ENCODE measurements around the gene SAMD8. TPM values are rescaled to one million over a fixed set of nuclear protein-coding genes. Genes with fewer than 3 reads are reported as not detected.

SAMD8 gene
- total RNA-seq, 1 experiment from 2014 or later, result 23.6 TPM

DNA sequence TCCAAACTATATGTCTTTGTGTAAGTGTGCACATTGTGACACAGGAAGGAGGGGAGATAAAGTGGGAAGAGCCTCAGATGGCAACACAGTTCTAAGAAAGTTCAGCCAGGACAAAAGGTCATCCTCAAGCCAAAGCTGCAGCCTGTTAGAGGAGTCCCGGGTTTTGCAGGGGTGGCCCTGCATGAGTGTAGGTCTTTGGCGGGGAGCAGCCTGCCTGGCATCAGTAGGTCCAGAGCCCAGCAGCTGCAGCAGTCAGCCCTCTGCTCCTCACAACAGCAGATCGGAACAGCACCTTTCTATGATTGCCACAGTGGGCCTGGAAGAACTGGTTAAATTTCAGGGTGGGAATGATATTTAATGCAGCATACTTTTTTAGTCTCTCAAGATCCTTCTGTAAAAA lies 85.6 kb downstream of the SAMD8 start:
- Histone ChIP-seq H3K36me3 (ENCODE audit: control insufficient read depth in 1 of 2, insufficient read depth in 2 of 2, low read length in 2 of 2) (no peaks in the 10 kb centered on the region), H3K4me3 (replicated peaks in 1 of 2; ENCODE audit: low read depth in 1 of 2, low read length in 2 of 2) (no peak overlapping the region), H3K27me3 (ENCODE audit: insufficient read depth, low read length) (no peaks in the 10 kb centered on the region), H4K20me1 (ENCODE audit: insufficient read depth) (no peaks in the 10 kb centered on the region), H3K9me2 (ENCODE audit: insufficient read depth) (no peaks in the 10 kb centered on the region), H2AFZ (ENCODE audit: low read depth, low read length, poor library complexity, severe bottlenecking) (no peak overlapping the region), H3K27ac (ENCODE audit: low read depth, low read length) (no peak overlapping the region), H3K79me2 (ENCODE audit: insufficient read depth, low read length) (no peaks in the 10 kb centered on the region), H3K9me3 (ENCODE audit: control insufficient read depth in 1 of 2, insufficient read depth in 1 of 2, low read depth in 1 of 2, low read length in 2 of 2) (no peaks in the 10 kb centered on the region), H3K9ac (ENCODE audit: low read length) (no peak overlapping the region), H3K4me1 (ENCODE audit: control insufficient read depth in 1 of 2, insufficient read depth in 2 of 2, low read length in 2 of 2) (peaks cover 2 to 23% of the 10 kb centered on the region in 2 experiments; a peak in 2 of 4 replicates), H3K4me2 (ENCODE audit: low read length) (no peak overlapping the region)
- intact Hi-C loops (cut with micrococcal nuclease), result no loop called here
- RAD21 ChIA-PET (ENCODE audit: low non-redundant PET in 1 of 2, low total read pairs in 2 of 2, uncharacterized antibody in 2 of 2, unreplicated experiment in 2 of 2), result no interaction called here
- DNase-seq (ENCODE audit: low read depth, low spot score), result no peak
- POLR2A ChIA-PET, result no interaction called here
- no TSS peak for BruUV-seq (replicated peaks)
- no peak for ATAC-seq
- CTCF ChIA-PET, result no interaction called here
- no peak for TF ChIP-seq CEBPB (IDR thresholded peaks at IDR 0.05; ENCODE audit: low read depth)
- TF ChIP-seq YY1 (IDR thresholded peaks at IDR 0.05; ENCODE audit: extremely low read depth, insufficient replicate concordance, low read depth, low read length), result no peak
- no peak for TF ChIP-seq SIN3A (IDR thresholded peaks at IDR 0.05; ENCODE audit: low read depth)
- no peak for TF ChIP-seq ZNF274 (IDR thresholded peaks at IDR 0.05; ENCODE audit: low read depth, low read length)
- TF ChIP-seq POLR2A (IDR thresholded peaks at IDR 0.05; ENCODE audit: borderline replicate concordance, extremely low read depth, insufficient read depth, insufficient read length), result no peak
- no peak for TF ChIP-seq ATF3 (IDR thresholded peaks at IDR 0.05)
- no peak for TF ChIP-seq FOSL1 (IDR thresholded peaks at IDR 0.05; ENCODE audit: low read depth)
- TF ChIP-seq ZFX (IDR thresholded peaks at IDR 0.05), result no peak
- no peak for TF ChIP-seq EZH2 (IDR thresholded peaks at IDR 0.05)
- no peak for TF ChIP-seq TCF7L2 (IDR thresholded peaks at IDR 0.05; ENCODE audit: borderline replicate concordance, extremely low read depth, insufficient read depth, insufficient read length)
- TF ChIP-seq, protein P1, sequence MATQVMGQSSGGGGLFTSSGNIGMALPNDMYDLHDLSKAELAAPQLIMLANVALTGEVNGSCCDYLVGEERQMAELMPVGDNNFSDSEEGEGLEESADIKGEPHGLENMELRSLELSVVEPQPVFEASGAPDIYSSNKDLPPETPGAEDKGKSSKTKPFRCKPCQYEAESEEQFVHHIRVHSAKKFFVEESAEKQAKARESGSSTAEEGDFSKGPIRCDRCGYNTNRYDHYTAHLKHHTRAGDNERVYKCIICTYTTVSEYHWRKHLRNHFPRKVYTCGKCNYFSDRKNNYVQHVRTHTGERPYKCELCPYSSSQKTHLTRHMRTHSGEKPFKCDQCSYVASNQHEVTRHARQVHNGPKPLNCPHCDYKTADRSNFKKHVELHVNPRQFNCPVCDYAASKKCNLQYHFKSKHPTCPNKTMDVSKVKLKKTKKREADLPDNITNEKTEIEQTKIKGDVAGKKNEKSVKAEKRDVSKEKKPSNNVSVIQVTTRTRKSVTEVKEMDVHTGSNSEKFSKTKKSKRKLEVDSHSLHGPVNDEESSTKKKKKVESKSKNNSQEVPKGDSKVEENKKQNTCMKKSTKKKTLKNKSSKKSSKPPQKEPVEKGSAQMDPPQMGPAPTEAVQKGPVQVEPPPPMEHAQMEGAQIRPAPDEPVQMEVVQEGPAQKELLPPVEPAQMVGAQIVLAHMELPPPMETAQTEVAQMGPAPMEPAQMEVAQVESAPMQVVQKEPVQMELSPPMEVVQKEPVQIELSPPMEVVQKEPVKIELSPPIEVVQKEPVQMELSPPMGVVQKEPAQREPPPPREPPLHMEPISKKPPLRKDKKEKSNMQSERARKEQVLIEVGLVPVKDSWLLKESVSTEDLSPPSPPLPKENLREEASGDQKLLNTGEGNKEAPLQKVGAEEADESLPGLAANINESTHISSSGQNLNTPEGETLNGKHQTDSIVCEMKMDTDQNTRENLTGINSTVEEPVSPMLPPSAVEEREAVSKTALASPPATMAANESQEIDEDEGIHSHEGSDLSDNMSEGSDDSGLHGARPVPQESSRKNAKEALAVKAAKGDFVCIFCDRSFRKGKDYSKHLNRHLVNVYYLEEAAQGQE (IDR thresholded peaks at IDR 0.05; ENCODE audit: low read depth), result no peak
- TF ChIP-seq RAD21 (IDR thresholded peaks at IDR 0.05; ENCODE audit: low read depth), result no peak
- no peak for TF ChIP-seq EGR1 (IDR thresholded peaks at IDR 0.05; ENCODE audit: low read depth)
- TF ChIP-seq JUND (IDR thresholded peaks at IDR 0.05), result no peak
- no peak for TF ChIP-seq SRF (IDR thresholded peaks at IDR 0.05; ENCODE audit: low read depth)
- no peak for TF ChIP-seq CBX3 (IDR thresholded peaks at IDR 0.05; ENCODE audit: low read depth)
- TF ChIP-seq CTCF (IDR thresholded peaks at IDR 0.05 in 2 of 3, conservative IDR thresholded peaks at IDR 0.05 in 1 of 3; ENCODE audit: borderline replicate concordance in 1 of 3, insufficient read depth in 1 of 3, low read depth in 2 of 3, low read length in 2 of 3), result no peak
- TF ChIP-seq, protein P2, sequence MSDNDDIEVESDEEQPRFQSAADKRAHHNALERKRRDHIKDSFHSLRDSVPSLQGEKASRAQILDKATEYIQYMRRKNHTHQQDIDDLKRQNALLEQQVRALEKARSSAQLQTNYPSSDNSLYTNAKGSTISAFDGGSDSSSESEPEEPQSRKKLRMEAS (IDR thresholded peaks at IDR 0.05), result no peak
- TF ChIP-seq ELF1 (IDR thresholded peaks at IDR 0.05; ENCODE audit: borderline replicate concordance, low read depth), result no peak
- TF ChIP-seq, protein P3, sequence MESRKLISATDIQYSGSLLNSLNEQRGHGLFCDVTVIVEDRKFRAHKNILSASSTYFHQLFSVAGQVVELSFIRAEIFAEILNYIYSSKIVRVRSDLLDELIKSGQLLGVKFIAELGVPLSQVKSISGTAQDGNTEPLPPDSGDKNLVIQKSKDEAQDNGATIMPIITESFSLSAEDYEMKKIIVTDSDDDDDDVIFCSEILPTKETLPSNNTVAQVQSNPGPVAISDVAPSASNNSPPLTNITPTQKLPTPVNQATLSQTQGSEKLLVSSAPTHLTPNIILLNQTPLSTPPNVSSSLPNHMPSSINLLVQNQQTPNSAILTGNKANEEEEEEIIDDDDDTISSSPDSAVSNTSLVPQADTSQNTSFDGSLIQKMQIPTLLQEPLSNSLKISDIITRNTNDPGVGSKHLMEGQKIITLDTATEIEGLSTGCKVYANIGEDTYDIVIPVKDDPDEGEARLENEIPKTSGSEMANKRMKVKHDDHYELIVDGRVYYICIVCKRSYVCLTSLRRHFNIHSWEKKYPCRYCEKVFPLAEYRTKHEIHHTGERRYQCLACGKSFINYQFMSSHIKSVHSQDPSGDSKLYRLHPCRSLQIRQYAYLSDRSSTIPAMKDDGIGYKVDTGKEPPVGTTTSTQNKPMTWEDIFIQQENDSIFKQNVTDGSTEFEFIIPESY (IDR thresholded peaks at IDR 0.05; ENCODE audit: extremely low read depth, insufficient replicate concordance, low read length), result no peak

Data from HCT116 (cell line).